GM18508 (cell line): ENCODE measurements around the gene TACC2.
"Not testable (repeated sequence)": the region's sequence is repeated elsewhere in the genome, so short reads cannot be mapped to it uniquely, and the experiment has no call there.

Experiments
- ATAC-seq: cut with Tn5 transposase; IDR thresholded peaks from one replicate; pipeline ENCODE4 v1.9.1; 2021; ENCODE audit warnings: moderate number of reproducible peaks; ENCODE audit not compliant: insufficient read depth, unreplicated experiment

The TACC2 gene

DNA sequence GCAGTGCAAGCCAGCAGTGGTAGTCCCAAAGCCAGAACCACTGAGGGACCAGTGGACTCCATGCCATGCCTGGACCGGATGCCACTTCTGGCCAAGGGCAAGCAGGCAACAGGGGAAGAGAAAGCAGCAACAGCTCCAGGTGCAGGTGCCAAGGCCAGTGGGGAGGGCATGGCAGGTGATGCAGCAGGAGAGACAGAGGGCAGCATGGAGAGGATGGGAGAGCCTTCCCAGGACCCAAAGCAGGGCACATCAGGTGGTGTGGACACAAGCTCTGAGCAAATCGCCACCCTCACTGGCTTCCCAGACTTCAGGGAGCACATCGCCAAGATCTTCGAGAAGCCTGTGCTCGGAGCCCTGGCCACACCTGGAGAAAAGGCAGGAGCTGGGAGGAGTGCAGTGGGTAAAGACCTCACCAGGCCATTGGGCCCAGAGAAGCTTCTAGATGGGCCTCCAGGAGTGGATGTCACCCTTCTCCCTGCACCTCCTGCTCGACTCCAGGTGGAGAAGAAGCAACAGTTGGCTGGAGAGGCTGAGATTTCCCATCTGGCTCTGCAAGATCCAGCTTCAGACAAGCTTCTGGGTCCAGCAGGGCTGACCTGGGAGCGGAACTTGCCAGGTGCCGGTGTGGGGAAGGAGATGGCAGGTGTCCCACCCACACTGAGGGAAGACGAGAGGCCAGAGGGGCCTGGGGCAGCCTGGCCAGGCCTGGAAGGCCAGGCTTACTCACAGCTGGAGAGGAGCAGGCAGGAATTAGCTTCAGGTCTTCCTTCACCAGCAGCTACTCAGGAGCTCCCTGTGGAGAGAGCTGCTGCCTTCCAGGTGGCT, 97.7 kb downstream of the TACC2 start:
- no peak for ATAC-seq

DNA sequence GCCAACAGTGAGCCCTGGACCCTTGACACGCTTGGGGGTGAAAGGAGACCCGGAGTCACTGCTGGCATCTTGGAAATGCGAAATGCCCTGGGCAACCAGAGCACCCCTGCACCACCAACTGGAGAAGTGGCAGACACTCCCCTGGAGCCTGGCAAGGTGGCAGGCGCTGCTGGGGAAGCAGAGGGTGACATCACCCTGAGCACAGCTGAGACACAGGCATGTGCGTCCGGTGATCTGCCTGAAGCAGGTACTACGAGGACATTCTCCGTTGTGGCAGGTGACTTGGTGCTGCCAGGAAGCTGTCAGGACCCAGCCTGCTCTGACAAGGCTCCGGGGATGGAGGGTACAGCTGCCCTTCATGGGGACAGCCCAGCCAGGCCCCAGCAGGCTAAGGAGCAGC, 98.5 kb downstream of the TACC2 start:
- no peak for ATAC-seq

GRCh38 chr10:122089311-122090017, 100.5 kb downstream of the TACC2 start:
- no peak for ATAC-seq

- ATAC-seq = no peak
Measured at GRCh38 chr10:122091722-122092121, 102.8 kb downstream of the TACC2 start.

GRCh38 chr10:122093076-122093475, 104.1 kb downstream of the TACC2 start:
- no peak for ATAC-seq

DNA sequence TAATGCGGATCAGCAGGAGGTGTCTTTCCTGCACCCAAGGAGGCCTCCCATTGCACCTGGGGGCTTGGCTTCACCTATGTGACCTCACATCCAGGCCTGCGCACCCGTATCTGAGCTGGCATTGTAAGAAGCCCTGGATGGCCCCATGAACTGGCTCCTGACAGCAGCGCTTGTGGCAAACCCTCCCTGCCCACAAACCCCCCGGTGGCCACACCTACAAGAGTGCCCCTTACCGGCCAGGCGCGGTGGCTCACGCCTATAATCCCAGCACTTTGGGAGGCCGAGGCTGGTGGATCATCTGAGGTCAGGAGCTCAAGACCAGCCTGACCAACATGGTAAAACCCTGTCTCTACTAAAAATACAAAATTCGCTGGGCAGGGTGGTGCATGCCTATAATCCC, 107.2 kb downstream of the TACC2 start:
- not testable (repeated sequence) for ATAC-seq

GRCh38 chr10:122096705-122097104, 107.7 kb downstream of the TACC2 start:
- ATAC-seq = no peak

DNA sequence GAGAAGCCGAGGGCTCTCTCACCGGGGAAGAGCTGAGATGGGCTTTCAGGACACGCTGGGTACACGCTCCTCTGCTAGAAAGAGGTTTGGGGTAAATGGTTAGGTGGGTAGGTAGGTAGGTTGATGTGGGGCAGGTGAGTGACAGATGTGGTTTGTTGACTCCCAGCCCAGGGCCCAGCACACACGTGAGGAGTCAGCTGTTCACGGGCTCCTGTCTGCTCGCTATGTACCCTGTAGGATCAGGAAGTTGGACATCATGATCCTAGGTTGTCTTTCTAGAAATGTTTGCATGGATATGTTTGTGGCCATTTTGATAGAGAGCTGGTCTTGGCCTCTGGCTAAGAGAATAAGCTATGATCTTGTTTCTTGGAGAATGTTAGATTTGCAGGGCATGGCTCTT, 109.0 kb downstream of the TACC2 start:
- no peak for ATAC-seq

- ATAC-seq = no peak
Measured at GRCh38 chr10:122098924-122099323, 110.0 kb downstream of the TACC2 start.

- no peak for ATAC-seq
Measured at GRCh38 chr10:122099562-122099961, 110.6 kb downstream of the TACC2 start.

- ATAC-seq = no peak
Measured at GRCh38 chr10:122102146-122102868, 113.3 kb downstream of the TACC2 start.

DNA sequence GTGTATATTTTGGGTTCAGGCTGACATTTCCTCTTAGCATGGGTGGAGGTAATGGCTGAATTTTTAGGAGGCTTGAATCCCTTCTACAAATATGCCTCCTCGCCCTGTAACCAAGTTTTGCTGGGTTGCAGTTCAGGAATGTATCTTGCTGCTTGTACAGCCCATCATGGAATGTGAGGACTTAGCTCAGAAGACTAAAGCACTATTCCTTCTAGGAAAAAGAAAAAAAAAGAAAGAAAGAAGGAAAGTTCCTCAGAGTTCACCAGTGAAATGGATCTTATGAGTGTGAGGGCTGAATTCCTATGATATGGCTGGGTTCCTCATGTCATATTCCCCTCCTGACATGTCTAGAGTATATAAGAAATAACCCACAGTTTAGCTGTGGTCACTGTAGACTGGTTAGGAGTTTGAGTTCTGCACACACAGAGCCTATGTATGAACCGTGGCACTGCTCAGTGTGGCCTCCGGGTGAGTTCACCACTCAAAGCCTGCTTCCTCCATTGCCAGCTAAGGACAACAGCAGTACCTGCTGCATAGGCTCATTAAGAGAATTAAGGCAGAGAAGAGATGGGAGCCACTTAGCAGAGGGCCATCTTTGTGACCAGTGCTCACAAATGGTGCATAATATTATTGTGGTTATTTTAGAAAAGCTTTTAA, 114.0 kb downstream of the TACC2 start:
- no peak for ATAC-seq

DNA sequence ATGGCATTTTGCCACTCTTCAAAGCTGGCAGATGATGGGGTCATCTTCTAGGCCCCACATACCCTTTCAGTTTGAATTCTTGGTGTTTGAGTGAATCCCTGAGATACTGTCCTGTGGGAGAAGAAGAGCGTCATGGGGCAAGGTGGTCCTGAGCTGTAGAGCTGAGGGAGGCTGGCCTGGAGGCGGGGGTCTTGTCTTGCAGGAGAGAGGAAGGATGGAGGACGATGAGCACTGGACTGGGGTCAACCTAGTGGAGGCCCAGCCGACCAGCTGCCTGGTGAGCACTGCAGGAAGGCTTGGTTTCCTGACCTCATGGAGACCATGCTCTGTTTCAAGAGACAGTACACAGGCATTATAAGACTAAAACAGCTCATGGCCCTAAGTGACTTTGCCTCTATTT, 114.6 kb downstream of the TACC2 start:
- no peak for ATAC-seq

GRCh38 chr10:122108786-122109185, 119.8 kb downstream of the TACC2 start:
- ATAC-seq = not testable (repeated sequence)

DNA sequence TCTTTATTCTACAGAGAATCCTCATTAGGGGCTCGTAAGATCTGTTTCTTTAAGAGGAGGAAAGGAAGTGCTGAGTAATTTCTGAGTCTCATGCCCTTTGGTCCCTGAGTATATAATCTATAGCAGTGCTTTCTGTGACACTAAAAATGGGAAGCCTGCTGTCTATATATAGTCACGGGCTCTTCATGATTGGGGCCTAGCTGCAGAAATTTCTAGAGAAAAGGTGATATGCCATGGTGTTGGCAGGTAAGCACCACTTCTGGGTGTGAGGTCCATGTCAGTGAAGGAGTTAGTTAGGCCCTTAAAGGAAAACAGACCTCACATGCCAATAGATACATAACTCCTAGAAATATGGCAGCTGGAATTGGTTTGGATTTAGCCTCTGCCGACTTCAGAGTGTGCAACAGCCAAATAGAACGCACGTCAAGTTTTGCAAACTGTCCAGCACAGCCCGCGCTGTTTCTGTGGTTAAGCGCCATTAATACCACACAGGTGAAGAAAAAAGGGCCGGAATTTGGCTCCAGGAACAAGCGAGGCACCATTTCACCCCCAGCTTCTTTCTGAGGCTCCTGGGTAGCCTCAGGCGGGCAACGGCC, 123.2 kb downstream of the TACC2 start:
- no peak for ATAC-seq

DNA sequence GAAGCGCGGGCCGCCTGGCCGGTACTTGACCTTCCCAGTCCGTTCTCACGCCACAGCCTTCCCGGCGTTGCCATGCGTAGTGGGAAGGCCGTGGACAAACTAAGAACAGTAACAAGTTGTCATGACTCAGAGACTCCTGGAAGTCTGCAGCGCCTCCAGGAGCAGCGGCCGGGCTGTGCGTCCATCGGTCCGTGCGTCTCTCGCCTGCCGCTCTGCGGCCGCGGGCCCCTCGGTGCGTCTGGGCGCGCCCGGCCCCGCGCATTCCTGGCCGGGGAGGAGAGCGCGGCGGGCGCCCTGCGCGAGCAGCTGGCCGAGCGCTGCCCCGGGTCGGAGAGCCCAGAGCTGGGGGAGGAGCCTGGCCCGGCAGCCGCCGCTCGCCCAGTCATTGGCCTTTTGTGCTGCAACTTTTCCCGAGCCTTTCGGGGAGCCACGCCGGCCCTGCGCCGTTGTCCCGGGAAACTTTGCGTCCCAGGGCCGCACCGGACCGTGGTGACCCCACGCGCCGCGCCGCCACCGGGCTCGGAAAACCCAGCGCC, 123.7 kb downstream of the TACC2 start:
- no peak for ATAC-seq

GRCh38 chr10:122113161-122113944, 124.4 kb downstream of the TACC2 start:
- ATAC-seq = no peak

DNA sequence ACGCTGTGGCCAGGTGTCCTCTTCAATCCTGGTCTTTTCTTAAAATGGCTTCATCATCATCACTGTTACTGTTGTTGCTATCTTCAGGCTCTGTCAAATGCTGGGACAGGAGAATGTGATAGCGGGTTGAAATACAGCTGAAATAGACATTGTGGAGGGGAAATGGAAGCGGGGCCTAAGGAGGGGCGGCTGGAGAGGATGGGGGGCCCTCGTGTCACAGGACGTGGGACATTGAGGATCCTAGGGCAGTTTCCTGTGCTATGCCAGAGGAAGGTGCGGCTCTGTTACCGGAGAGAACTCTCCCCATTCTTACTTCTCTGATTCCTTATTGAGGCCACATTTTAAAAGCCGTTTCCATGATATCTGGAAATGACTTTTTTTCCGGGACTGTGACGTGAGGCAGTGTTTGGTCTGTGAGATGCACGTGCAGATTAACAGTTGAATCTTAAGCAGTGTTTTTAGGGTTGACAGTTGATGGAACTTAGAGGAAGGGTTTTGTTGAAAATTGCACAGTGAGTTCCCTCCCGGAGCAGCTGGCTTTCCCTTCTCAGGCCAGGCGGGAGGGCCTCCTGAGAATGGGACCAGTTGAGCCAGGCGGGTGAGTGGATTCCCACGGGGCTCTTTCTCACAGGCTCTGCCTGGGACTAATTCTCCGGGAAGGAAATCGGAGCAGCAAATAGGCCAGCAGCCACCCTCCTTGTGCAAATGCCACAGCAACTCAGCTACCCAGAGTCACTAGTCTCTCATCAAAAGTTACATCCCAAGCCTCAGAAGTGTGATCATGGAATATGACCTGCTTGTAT, 125.2 kb downstream of the TACC2 start:
- no peak for ATAC-seq
